Ovary (tissue), 3 donors: Measurements from ENCODE around the gene KDELR1.

Source experiments
- CTCF ChIP-seq, 3 donors: fragments of 450-650 bp in 2 of 3; fragments of 200-600 bp in 1 of 3; IDR thresholded peaks; one replicate each; pipeline versions ENCODE4 v1.5.1 to v1.8.0; 2016 to 2022; ENCODE audit warnings: antibody characterized with exemption in 3 of 3, mild to moderate bottlenecking in 1 of 3
- POLR2A ChIP-seq: fragments of 450-650 bp; IDR thresholded peaks from one replicate; pipeline ENCODE4 v1.6.1; 2017; ENCODE audit warnings: antibody characterized with exemption, mild to moderate bottlenecking, moderate library complexity
- donor health status: DM: no; HTN: no; CAD: no.

- TF ChIP-seq POLR2A: no peak
- TF ChIP-seq CTCF (IDR thresholded peaks at IDR 0.05): no peak
These were observed 28.4 kb downstream of the KDELR1 start for GRCh38 chr19:48362716-48363499.
